Smooth muscle cell (in vitro differentiated cells): ENCODE results near the gene PREX1. TPM values are rescaled to one million over a fixed set of nuclear protein-coding genes. Genes with fewer than 3 reads are reported as not detected.

Source experiments
- DNase-seq: peaks from one replicate; lab custom pipeline; 2025; ENCODE audit not compliant: unreplicated experiment; lab: John Stamatoyannopoulos, UW
- H2AFZ ChIP-seq: fragments of 200-600 bp; sonication (generic); 2 replicates; pipeline ENCODE4 v1.6.0; 2016; ENCODE audit warnings: antibody characterized with exemption, low read depth, mild to moderate bottlenecking
- H3F3A ChIP-seq: fragments of 200-600 bp; sonication (generic); 2 replicates; pipeline ENCODE4 v1.6.0; 2017; ENCODE audit warnings: antibody characterized with exemption, low read depth
- H3K27ac ChIP-seq: fragments of 200-600 bp; sonication (generic); 2 replicates; pipeline ENCODE4 v1.5.1; 2016; ENCODE audit warnings: low read depth, mild to moderate bottlenecking
- H3K27me3 ChIP-seq: fragments of 200-600 bp; sonication (generic); 2 replicates; pipeline ENCODE4 v1.6.1; 2016; ENCODE audit warnings: low read depth, mild to moderate bottlenecking
- H3K36me3 ChIP-seq: fragments of 200-600 bp; sonication (generic); 2 replicates; pipeline ENCODE4 v1.5.1; 2016; ENCODE audit warnings: low read depth
- H3K4me1 ChIP-seq: fragments of 200-600 bp; sonication (generic); 2 replicates; pipeline ENCODE4 v1.5.1; 2016; ENCODE audit warnings: low read depth
- H3K4me2 ChIP-seq: fragments of 200-600 bp; sonication (generic); 2 replicates; pipeline ENCODE4 v1.6.0; 2016; ENCODE audit warnings: mild to moderate bottlenecking
- H3K4me3 ChIP-seq: fragments of 200-600 bp; sonication (generic); 2 replicates; pipeline ENCODE4 v1.5.1; 2016; ENCODE audit warnings: mild to moderate bottlenecking
- H3K79me2 ChIP-seq: fragments of 200-600 bp; sonication (generic); 2 replicates; pipeline ENCODE4 v1.6.0; 2016; ENCODE audit warnings: low read depth, mild to moderate bottlenecking
- H3K9ac ChIP-seq: fragments of 200-600 bp; sonication (generic); 2 replicates; pipeline ENCODE4 v1.6.0; 2016; ENCODE audit warnings: low read depth
- H3K9me3 ChIP-seq: fragments of 200-600 bp; sonication (generic); replicated peaks from 2 replicates; pipeline ENCODE4 v1.5.1; 2016; ENCODE audit warnings: low read depth
- H4K20me1 ChIP-seq: fragments of 200-600 bp; sonication (generic); 2 replicates; pipeline ENCODE4 v1.6.0; 2016; ENCODE audit warnings: low read depth
- WGBS: methylation state at CpG from one replicate; pipeline ENCODE4 v1.1.7; 2016; ENCODE audit warnings: low lambda C conversion rate; 5-methylcytosine and 5-hydroxymethylcytosine counted together
- polyA plus RNA-seq: library from polyadenylated mRNA; unstranded; fragments of >200 nt; fragmentation: Nextera tagmentation; extraction: Ambion mirVana; gene quantifications from 2 replicates; pipeline ENCODE4 v1.2.1, GENCODE V29; 2016
- total RNA-seq: library from RNA; depleted of rRNA; stranded (reverse); fragments of >200 nt; gene quantifications from 2 replicates; pipeline ENCODE4 v1.2.3, GENCODE V29; 2014
- TF ChIP-seq, protein P1 (sequence below): fragments of 200-600 bp; sonication (generic); IDR thresholded peaks from 2 replicates; pipeline ENCODE4 v1.5.1; 2017; ENCODE audit warnings: borderline replicate concordance, mild to moderate bottlenecking, antibody characterized with exemption; ENCODE audit not compliant: insufficient read depth, poor library complexity, severe bottlenecking

The PREX1 gene
- total and polyA plus RNA-seq, 2 experiments from 2014 or later, result 0.04 to 0.30 TPM

DNA sequence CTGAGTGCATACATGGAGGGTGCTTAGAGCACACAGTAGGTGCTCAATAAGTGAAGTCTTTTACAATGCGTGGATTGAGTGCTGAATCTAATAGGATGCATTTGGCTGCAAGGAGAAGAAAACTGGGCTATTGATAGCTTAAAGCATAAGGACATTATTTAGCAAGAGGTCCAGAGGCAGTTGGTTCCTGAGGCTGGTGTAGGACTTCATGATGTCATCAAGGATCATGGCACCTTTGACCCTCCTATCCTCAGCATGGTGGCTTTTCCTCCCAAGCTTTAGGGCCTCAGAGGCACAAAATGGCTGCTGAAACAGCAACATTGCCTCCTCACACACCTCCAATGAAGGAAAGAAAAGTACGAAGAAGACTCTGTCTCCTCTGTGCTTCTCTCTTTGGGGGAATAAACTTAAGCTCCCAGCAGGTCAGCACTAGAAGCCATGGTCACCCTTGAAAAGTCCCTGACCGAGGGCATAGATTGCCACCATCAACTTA is 3.1 kb upstream of the PREX1 start:
- 96% methylated on average over 3 of the region's 3 CpGs for WGBS
- no peak for DNase-seq
- TF ChIP-seq, protein P1, sequence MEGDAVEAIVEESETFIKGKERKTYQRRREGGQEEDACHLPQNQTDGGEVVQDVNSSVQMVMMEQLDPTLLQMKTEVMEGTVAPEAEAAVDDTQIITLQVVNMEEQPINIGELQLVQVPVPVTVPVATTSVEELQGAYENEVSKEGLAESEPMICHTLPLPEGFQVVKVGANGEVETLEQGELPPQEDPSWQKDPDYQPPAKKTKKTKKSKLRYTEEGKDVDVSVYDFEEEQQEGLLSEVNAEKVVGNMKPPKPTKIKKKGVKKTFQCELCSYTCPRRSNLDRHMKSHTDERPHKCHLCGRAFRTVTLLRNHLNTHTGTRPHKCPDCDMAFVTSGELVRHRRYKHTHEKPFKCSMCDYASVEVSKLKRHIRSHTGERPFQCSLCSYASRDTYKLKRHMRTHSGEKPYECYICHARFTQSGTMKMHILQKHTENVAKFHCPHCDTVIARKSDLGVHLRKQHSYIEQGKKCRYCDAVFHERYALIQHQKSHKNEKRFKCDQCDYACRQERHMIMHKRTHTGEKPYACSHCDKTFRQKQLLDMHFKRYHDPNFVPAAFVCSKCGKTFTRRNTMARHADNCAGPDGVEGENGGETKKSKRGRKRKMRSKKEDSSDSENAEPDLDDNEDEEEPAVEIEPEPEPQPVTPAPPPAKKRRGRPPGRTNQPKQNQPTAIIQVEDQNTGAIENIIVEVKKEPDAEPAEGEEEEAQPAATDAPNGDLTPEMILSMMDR, result no peak

DNA sequence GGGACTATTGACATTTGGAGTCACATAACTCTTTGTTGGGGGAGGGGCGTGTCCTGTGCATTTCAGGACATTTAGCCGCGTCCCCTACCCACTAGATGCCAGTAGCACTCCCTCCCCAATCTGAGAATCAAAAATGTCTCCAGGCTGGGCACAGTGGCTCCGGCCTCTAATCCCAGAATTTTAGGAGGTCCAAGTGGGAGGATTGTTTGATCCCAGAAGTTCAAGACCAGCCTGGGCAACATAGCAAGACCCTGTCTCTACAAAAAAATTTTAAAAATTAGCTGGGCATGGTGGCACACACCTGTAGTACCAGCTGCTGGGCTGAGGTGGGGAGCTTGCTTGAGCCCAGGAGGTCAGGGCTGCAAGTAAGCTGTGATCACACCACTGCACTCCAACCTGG is 2.1 kb upstream of the PREX1 start:
- Histone ChIP-seq H3F3A (no peaks in the 10 kb centered on the region), H3K9me3 (no peaks in the 10 kb centered on the region), H3K4me2 (no peak overlapping the region), H3K4me1 (peaks cover 19% of the 10 kb centered on the region), H3K4me3 (no peak overlapping the region), H3K79me2 (no peaks in the 10 kb centered on the region), H3K36me3 (no peaks in the 10 kb centered on the region), H3K27ac (no peak overlapping the region), H3K9ac (no peak overlapping the region), H4K20me1 (no peaks in the 10 kb centered on the region), H2AFZ (no peak overlapping the region), H3K27me3 (peaks cover 32% of the 10 kb centered on the region)
- TF ChIP-seq, protein P1, result no peak
- 99% methylated on average over 4 of the region's 4 CpGs for WGBS
- no peak for DNase-seq

More for the DNA sequence above, 3.1 kb upstream of the PREX1 start:
- no peak overlapping the region for H3K4me3 ChIP-seq
- no peaks in the 10 kb centered on the region for H3K36me3 ChIP-seq
- peaks cover 10% of the 10 kb centered on the region for H3K4me1 ChIP-seq
- H3K9me3 ChIP-seq, result no peaks in the 10 kb centered on the region
- H4K20me1 ChIP-seq, result no peaks in the 10 kb centered on the region
- H3K27me3 ChIP-seq, result peaks cover 37% of the 10 kb centered on the region
- no peaks in the 10 kb centered on the region for H3K79me2 ChIP-seq
- no peak overlapping the region for H3K4me2 ChIP-seq
- H2AFZ ChIP-seq, result no peak overlapping the region
- H3F3A ChIP-seq, result no peaks in the 10 kb centered on the region
- no peak overlapping the region for H3K27ac ChIP-seq
- H3K9ac ChIP-seq, result no peak overlapping the region

DNA sequence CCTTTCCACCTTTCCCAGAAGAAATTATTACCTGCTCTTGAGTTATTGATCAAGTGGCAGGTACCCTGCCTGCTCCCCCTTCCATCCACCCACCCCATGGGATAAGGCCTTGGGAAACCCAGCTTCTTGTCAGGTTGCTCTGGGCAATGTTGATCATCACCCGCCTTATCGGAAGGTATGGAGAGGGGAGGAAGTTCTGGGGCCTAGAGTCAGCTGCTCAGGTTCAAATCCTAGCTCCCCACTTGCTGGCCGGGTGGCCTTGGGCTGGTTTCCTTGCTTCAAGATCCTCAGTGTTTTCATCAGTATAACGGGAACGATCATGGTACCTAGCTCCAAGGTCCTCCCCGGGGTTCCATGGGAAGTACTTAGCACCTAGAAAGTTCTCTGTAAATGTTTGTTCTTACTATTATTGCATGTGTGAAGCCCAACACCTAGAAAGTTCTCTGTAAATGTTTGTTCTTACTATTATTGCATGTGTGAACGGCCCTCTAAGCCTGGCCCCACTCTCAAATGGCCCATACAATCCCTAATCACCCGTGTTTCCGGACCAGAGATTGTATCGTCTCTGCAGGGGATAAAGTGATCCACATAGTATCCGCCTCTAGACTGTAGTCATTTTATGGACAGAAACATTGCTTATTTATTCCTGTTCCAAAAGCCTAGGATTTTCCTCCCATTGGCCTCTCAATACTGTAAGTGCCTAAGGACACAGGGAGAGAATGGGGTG is 1.1 kb upstream of the PREX1 start:
- Histone ChIP-seq H3K27ac (no peak overlapping the region), H3K9ac (no peak overlapping the region)

More for the DNA sequence above, 1.1 kb upstream of the PREX1 start:
- TF ChIP-seq, protein P1, result no peak
- H3K79me2 ChIP-seq, result no peaks in the 10 kb centered on the region
- H3K27me3 ChIP-seq, result peaks cover 32% of the 10 kb centered on the region
- no peaks in the 10 kb centered on the region for H3F3A ChIP-seq
- H3K36me3 ChIP-seq, result no peaks in the 10 kb centered on the region
- 81% methylated on average over 11 of the region's 11 CpGs for WGBS
- H2AFZ ChIP-seq, result peak overlapping the region; percentile 46
- H3K4me1 ChIP-seq, result peaks cover 19% of the 10 kb centered on the region
- DNase-seq, result no peak
- H4K20me1 ChIP-seq, result no peaks in the 10 kb centered on the region
- peak overlapping the region; percentile 90 for H3K4me2 ChIP-seq
- no peaks in the 10 kb centered on the region for H3K9me3 ChIP-seq
- H3K4me3 ChIP-seq, result peak overlapping the region; percentile 55
